Uterus (tissue), 2 donors: ENCODE measurements around the gene FOXQ1.

ENCODE experiments used
- CTCF ChIP-seq, 4 experiments: fragments of 200-600 bp in 2 of 4; fragments of 450-650 bp in 2 of 4; sonication (generic) in 2 of 4; IDR thresholded peaks; one replicate each; pipeline ENCODE4 v1.5.1; 2016 to 2019; ENCODE audit warnings: antibody characterized with exemption in 4 of 4, mild to moderate bottlenecking in 2 of 4, moderate library complexity in 1 of 4
- POLR2A ChIP-seq, 2 donors: fragments of 450-650 bp; IDR thresholded peaks; one replicate each; pipeline ENCODE4 v1.6.1; 2016; ENCODE audit warnings: antibody characterized with exemption in 2 of 2, mild to moderate bottlenecking in 1 of 2, moderate library complexity in 1 of 2

- TF ChIP-seq CTCF (IDR thresholded peaks at IDR 0.05) (peak in 1 of 4 experiments; percentile 30), POLR2A (IDR thresholded peaks at IDR 0.05) (no peak)
Observed at GRCh38 chr6:1313767-1314503, 2.0 kb downstream of the FOXQ1 start.
